HG03159 (cell line): ENCODE results near the gene CAMK2G.

Source experiments
- ATAC-seq: cut with Tn5 transposase; IDR thresholded peaks from one replicate; pipeline ENCODE4 v1.9.1; 2021; ENCODE audit warnings: mild to moderate bottlenecking, moderate library complexity; ENCODE audit not compliant: unreplicated experiment

The CAMK2G gene

DNA sequence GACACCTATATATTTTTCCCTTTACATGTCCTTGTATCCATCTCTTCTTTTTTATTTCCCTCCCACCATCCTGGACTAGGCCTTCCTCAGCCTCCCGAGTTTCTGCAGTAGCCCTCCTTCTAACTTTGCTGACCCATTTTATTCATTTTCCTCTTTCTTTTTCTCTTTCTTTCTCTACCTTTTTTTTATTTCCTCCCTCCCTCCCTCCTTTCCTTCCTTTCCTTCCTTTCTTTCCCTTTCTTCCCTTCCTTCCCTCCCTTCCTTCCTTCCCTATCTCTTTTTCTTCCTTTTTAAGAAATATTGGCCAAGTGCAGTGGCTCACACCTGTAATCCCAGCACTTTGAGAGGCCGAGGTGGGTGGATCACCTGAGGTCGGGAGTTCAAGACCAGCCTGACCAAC lies 9.7 kb upstream of the CAMK2G start:
- no peak for ATAC-seq

DNA sequence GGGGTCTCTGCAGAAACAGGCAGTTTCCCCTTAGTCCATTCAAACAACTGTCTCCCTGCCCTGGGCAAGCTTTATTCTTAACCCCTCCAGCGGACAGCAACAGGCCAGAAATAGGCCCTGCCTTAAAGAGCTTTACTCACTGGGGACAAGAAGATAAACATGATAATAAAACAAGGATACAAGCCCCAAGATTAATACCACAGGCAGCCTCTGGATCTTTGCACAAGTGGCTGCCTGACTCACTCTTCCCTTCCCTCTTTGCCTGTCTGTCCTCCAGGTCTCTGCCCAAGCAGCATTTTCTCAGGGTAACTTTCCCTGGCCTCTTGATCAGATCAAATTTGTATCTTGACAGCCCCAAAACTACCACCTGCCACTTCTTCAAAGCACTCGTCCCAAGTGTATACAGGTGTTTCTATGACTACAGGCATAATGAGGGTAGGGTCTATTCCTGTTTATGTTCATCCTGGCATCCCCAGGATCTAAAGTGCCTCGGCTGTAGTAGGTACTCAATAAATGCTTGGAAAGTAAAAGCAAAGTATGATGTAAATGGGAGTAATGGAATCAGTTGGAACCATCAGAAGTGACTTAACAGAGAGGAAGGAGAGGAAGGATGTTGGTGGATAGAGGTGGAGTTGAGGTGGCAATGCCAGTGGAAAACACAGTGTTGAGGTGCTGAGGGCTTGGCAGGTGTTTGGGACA lies 7.0 kb upstream of the CAMK2G start:
- ATAC-seq: no peak

DNA sequence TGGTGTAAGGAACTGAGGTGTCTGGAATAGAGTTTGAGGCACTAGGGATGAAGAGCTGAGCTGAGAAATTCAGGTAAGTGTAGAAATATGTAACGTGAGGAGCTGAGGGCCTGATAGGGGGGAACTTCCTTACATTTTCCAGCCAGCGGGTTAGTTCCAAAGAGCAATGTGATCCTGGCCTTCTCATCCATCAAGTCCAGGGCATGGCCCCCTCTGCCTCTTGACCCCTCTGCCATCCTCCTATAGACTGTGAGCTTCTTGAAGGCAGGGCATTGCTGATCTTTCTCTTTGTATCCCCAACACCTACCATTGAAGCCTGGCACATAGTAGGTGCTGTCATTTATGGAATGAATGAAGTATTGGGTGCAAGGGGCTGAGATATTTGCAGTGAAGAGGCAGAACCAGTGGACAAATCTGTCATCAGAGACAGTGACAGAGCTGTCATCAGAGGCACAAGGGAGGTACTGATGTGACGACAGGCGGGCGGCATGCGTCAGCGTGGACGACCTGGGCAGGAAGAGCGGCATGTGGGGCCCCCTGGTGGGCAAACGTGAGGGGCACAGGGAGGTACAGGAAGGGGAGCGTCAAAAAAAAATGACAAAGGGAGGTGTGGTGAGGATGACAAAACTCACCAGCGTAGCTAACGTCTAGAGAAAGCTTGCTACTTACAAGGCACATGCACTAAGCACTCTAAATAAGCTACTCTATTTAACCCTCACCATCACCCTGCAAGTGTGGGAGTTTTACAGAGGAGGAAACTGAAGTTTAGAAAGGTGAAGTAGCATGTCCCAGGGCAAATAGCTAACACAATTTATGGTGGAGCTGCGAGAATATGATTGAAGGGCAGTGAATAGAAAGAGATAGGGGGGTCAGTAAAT lies 5.2 kb upstream of the CAMK2G start:
- ATAC-seq: peak; percentile 92

DNA sequence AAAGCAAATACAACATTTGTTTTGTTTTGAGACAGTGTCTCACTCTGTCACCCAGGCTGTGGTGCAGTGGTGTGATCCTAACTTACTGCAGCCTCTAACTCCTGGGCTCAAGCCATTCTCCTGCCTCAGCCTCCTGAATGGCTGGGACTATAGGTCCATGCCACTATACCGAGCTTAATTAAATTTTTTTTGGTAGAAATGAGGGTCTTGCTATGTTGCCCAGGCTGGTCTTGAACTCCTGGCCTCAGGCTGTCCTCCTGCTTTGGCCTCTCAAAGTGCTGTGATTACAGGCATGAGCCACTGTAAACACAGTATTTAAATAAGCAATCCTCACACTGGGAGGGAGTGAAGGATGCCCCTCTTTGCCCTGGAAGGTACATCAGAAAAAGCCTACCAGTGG lies 4.0 kb upstream of the CAMK2G start:
- no peak for ATAC-seq

DNA sequence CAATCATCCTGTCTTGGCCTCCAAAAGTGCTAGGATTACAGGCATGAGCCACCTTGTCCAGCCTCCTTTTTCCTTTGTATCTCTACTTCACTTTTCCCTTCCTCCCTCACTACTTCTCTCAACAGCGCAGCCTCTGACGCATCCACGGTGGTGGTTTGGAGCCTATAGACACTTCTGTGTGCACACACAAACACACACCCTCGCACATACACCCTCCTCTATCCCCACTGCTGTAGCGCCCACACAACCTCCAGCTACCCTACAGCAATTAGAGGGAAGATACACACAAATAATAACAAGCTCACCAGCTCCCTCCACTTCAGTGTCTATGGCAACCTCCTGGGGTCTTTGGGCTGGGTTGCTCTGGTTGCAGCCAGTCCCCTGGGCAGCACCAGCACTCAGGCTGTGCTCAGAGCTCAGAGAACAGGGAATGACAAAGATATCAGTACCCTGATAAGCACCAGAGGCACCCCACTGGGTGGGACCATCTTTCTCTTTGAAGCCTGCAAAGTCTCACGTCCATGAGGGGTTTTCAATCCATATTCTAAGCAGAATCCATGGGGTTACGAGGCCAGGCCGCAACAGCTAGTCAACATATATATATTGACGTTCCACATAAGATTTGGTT lies 3.3 kb upstream of the CAMK2G start:
- ATAC-seq: no peak

GRCh38 chr10:73876971-73877370 lies 2.6 kb upstream of the CAMK2G start:
- ATAC-seq: no peak

DNA sequence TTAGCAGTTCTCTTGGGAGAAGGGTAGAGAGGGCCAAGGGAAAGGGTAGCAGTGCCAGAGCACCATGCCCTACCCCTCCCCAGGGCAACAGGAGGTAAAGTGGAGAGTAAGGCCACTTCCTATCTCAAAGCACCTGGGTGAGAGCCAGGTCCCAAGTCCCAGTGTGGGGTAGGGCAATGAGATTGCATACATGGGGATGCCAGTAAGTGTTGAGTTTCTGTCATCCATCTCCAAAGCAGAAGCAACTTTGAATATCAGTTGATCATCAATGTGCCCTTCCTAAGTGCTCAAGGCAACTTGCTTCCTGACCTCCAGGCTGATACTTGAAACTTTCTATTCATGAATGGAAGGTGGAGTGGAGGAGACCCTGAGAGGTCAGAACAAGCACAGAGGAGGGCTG lies 2.2 kb upstream of the CAMK2G start:
- no peak for ATAC-seq

- ATAC-seq: no peak
Measured at GRCh38 chr10:73876157-73876556, 1.8 kb upstream of the CAMK2G start.

DNA sequence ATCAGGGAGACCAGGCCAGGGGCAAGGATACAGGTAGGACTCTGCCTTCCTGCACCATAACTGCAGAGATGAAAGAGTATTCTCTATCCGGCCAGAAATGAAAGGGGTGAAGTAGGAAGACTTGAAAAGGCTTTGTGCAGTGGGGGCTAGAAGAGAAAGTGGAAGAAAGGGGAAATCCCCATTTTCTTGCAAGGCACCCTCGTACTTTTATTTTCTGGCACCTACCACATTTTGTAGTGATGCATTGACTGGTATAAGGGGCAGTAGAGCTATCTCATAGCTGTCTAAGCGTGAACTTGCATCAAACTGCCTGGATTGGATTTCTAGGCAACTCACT lies 752 bp upstream of the CAMK2G start:
- peak; percentile 13 for ATAC-seq

DNA sequence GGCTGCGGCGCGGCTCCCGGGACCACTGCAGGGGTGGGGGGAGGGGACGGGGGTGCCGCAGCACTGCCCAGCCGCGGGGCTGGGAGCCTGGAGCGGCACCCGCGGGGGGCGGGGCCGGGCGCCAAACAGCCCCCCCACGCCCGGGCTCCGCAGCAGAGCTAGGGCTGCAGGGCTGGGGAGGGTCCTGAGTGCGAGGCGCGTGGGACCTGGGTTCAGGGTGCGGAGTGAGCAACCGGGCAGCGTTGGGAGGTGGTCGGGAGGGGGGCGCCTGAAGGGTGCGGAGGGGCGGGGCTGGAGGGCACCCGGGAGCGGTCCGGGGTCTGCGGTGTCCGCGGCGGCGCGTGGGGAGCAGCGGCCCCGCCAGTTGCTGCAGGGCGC lies 528 bp downstream of the CAMK2G start:
- no peak for ATAC-seq

DNA sequence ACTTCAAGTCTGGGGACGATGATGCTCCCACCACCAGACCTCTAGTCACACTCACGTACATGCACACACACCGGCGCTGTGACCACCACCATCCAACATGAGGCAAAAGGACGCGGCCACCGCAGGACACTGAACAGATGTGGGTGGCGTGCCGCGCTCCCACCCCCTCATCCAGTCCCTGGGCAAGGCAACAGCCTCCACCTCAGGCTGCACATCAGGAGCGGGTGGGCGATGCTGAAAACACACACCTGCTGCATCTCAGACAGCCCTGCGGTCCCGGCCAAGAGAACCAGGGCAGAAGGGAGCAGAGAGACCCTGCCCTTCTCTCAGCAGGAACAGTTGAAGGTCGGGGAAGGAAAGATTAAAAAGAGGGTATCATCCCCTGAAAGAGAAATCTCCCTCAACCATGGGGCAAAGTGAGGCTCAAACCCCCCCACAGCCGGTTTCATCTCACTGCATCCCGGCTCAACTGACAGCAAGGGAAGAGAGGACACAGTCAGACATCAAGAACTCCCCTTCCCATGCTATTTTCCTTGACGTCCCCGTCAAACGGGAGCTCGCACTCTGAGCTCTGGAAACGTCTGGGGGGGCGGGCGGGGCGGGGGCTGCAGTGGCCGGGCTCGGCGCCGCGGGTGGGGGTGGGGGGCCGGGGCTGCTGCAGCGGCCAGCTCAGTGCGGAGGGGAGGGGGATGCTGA lies 1.1 kb downstream of the CAMK2G start:
- ATAC-seq: no peak

- ATAC-seq: no peak
Measured at GRCh38 chr10:73872190-73872710, 2.1 kb downstream of the CAMK2G start.

DNA sequence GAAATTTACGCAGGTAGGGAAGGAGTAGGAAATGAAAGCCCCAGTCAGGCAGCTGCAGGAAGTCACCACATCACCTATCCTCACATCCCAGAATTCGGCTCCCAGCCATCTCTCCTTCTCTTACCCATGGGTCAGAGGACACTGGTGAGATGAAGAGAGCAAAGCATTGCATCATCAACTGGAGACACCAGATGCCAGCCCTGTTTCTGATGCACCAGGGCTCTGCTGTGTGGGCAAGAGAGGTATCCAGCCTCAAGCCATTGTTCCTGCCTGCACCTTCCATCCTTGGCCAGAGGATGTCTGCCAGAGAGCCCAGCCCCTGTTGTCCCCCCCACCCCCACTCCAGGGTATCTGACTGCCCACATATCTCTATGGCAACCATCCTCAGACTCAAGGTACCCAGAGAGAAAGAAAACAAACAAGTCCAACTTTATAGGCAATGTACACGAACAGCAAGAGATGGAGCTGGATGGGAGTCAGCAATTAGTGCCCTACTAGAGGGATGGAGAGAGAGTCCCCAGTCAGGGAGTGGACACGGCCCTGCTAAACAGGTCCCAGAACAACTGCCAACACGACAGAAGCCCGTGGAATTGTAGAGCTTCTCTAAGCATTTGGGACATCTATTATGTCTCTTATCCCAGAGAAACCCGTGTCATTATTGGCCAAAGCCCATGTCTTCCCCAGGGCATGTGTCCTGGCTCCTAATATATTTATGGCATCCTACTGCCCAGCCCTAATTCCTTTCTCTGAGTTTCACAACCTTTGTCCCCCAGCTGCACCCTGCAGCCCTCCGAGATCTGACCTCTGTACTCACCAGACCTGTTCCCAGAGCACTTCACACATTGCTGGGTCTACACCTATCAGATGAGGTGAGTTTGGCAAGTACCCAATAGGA lies 2.8 kb downstream of the CAMK2G start:
- no peak for ATAC-seq

DNA sequence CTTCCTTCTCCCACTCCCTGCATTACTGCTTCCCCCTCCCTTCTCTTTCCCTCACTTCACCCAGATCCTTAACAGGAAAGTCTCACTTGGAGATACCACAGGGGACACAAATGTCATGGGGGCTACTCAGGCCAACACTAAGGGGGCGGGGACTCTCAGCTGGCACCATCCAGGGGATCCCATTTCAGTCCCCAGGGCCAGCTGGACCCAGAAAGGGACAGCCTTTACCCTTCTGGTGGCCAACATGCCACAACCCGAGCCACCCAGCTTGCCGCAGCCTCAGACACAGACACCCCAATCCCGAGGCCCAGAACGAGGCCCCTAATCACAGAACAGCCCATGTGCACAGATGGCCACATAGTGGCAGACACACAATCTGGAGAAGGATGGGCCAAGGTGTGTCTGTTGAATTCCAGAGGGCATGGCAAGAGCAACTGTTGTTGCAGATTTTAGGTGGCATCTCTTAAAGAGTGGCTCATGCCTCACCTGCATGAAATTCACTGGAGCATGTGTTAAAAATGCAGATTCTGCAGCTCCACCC lies 5.6 kb downstream of the CAMK2G start:
- ATAC-seq: no peak

DNA sequence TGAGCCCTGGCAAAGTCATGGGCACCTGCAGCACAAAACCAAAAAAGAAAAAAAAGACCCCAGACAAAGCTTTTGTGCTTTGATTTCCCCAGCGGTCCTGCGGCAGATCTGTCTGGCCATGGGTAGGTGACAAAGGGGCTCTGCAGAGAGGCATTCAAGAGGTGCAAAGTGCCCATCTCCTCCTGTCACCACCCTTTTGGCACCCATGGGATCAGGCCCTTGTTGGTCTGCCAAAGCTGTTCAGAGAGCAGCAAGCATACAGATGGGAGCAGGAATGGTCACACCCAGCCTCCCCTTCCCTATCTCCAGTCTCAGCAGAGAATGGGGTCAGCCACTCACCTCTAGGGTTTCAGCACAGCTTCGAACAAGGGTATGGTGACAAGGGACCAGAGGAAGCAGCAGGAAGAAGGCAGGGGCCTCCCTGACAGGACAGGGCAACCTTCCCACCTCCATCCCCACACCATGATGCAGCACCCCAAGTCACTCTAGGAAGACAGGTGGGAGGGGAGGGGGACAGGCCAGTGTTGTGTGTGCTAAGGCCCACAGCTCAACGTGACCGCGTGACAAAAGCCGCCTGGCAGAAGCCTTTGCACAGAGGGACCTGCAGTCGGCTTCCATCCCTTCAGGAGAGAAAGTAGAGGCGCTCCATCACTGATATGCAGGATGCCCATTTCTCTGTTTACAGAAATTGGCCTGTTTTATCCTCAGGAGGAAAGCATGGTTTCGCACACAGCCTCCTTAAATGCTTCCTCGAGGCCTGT lies 6.3 kb downstream of the CAMK2G start:
- no peak for ATAC-seq

GRCh38 chr10:73867126-73867807 lies 7.1 kb downstream of the CAMK2G start:
- ATAC-seq: no peak

- ATAC-seq: no peak
Measured at GRCh38 chr10:73866621-73867020, 7.7 kb downstream of the CAMK2G start.
